Endothelial cell of umbilical vein (primary cell): Measurements from ENCODE around the gene JARID2. TPM values are rescaled to one million over a fixed set of nuclear protein-coding genes. Genes with fewer than 3 reads are reported as not detected.

Source experiments
- BruUV-seq: library from RNA; stranded (reverse); fragments of 400-500 nt; replicated peaks from 2 replicates; lab custom pipeline; 2021; lab: Mats Ljungman, UMichigan
- CTCF ChIA-PET: fragments of 300-600, 350-600 bp; sonication (Branson Sonifier 250); formaldehyde crosslinking; loops from one replicate; lab custom pipeline; 2021; ENCODE audit warnings: antibody characterized with exemption, inconsistent platforms; lab: Charles Lee
- POLR2A ChIA-PET: fragments of 300-600, 350-600 bp; sonication (Branson Sonifier 250); formaldehyde crosslinking; loops from one replicate; lab custom pipeline; 2021; ENCODE audit warnings: antibody characterized with exemption, inconsistent platforms; lab: Charles Lee
- DNase-seq: peaks from one replicate; pipeline ENCODE4 v3.0.0-alpha.2; 2011; ENCODE audit warnings: low read depth, low spot score
- FAIRE-seq: peaks from 2 replicates; lab custom pipeline; 2011; peaks lifted over from hg19 to GRCh38; lab: Jason Lieb, UNC
- H2AFZ ChIP-seq: 2 replicates; pipeline ENCODE4 v1.6.0; 2012; ENCODE audit warnings: low read depth, low read length, control low read depth, inconsistent platforms
- H3K27ac ChIP-seq: 2 replicates; pipeline ENCODE4 v1.5.1; 2011; ENCODE audit warnings: low read depth, mild to moderate bottlenecking, control low read depth, low read length, moderate library complexity; ENCODE audit not compliant: insufficient read depth
- H3K27me3 ChIP-seq, 2 experiments: 2 replicates each; pipeline versions ENCODE4 v1.6.0 to v1.6.1; 2011; ENCODE audit warnings: low read length in 2 of 2, mixed read lengths in 1 of 2; ENCODE audit not compliant: control insufficient read depth in 2 of 2, insufficient read depth in 2 of 2
- H3K36me3 ChIP-seq, 2 experiments: 2 replicates in 1 of 2; 3 replicates in 1 of 2; pipeline ENCODE4 v1.5.1; 2011; ENCODE audit warnings: low read length in 2 of 2, mild to moderate bottlenecking in 1 of 2, moderate library complexity in 1 of 2; ENCODE audit not compliant: control insufficient read depth in 2 of 2, insufficient read depth in 2 of 2; ENCODE audit errors: extremely low read depth in 1 of 2
- H3K4me1 ChIP-seq: 3 replicates; pipeline ENCODE4 v1.5.1; 2011; ENCODE audit warnings: mild to moderate bottlenecking, low read length; ENCODE audit not compliant: control insufficient read depth, insufficient read depth; ENCODE audit errors: extremely low read depth
- H3K4me2 ChIP-seq: 2 replicates; pipeline ENCODE4 v1.6.1; 2011; ENCODE audit warnings: low read length, control low read depth, mixed read lengths; ENCODE audit not compliant: insufficient read depth
- H3K4me3 ChIP-seq, 3 experiments: fragments of 200-600 bp in 1 of 3; sonication (generic), shearing (Covaris generic) in 1 of 3; replicated peaks in 1 of 3; 2 replicates each; pipeline ENCODE4 v1.5.1; 2011 to 2016; ENCODE audit warnings: control low read depth in 3 of 3, low read length in 3 of 3, mild to moderate bottlenecking in 2 of 3, inconsistent platforms in 1 of 3, low read depth in 1 of 3, moderate library complexity in 1 of 3; ENCODE audit not compliant: insufficient read depth in 1 of 3
- H3K79me2 ChIP-seq: 2 replicates; pipeline ENCODE4 v1.6.0; 2012; ENCODE audit warnings: low read length, inconsistent platforms; ENCODE audit not compliant: control insufficient read depth, insufficient read depth
- H3K9ac ChIP-seq: replicated peaks from 2 replicates; pipeline ENCODE3; 2011; ENCODE audit warnings: low read length, control low read depth; ENCODE audit not compliant: insufficient read depth; ENCODE audit errors: extremely low read depth
- H3K9me1 ChIP-seq: replicated peaks from 3 replicates; pipeline ENCODE4 v1.6.0; 2011; ENCODE audit warnings: mild to moderate bottlenecking, low read length; ENCODE audit not compliant: control insufficient read depth, insufficient read depth; ENCODE audit errors: extremely low read depth
- H3K9me3 ChIP-seq: replicated peaks from 2 replicates; pipeline ENCODE4 v1.5.1; 2012; ENCODE audit warnings: low read length, inconsistent platforms; ENCODE audit not compliant: control insufficient read depth, insufficient read depth
- H4K20me1 ChIP-seq: replicated peaks from 2 replicates; pipeline ENCODE3; 2011; ENCODE audit warnings: mild to moderate bottlenecking, low read length; ENCODE audit not compliant: control insufficient read depth, insufficient read depth; ENCODE audit errors: extremely low read depth
- EZH2 ChIP-seq: IDR thresholded peaks from 2 replicates; pipeline ENCODE4 v1.6.1; 2012; ENCODE audit warnings: borderline replicate concordance, low read depth, mild to moderate bottlenecking, moderate library complexity, low read length, inconsistent platforms; ENCODE audit not compliant: severe bottlenecking
- FOS ChIP-seq: IDR thresholded peaks from 2 replicates; pipeline ENCODE4 v1.6.1; 2011; ENCODE audit warnings: mild to moderate bottlenecking, low read length, moderate library complexity, borderline replicate concordance; ENCODE audit not compliant: insufficient read depth
- GATA2 ChIP-seq: IDR thresholded peaks from 2 replicates; pipeline ENCODE4 v1.7.0; 2011; ENCODE audit warnings: low read depth, mild to moderate bottlenecking, moderate library complexity, mixed read lengths, low read length; ENCODE audit not compliant: insufficient read length, insufficient read depth
- JUN ChIP-seq: IDR thresholded peaks from 2 replicates; pipeline ENCODE4 v1.6.1; 2011; ENCODE audit warnings: borderline replicate concordance, low read depth; ENCODE audit not compliant: insufficient read length, insufficient read depth
- MYC ChIP-seq: IDR thresholded peaks from one replicate; pipeline ENCODE4 v1.6.1; 2011; ENCODE audit warnings: mild to moderate bottlenecking, low read depth, low read length
- POLR2A ChIP-seq: IDR thresholded peaks from 2 replicates; pipeline ENCODE4 v1.6.1; 2012; ENCODE audit warnings: low read depth, mild to moderate bottlenecking, control low read depth, low read length
- POLR2AphosphoS5 ChIP-seq: IDR thresholded peaks from 2 replicates; pipeline ENCODE4 v1.6.1; 2012; ENCODE audit warnings: low read depth, mild to moderate bottlenecking, control low read depth, low read length, moderate library complexity; ENCODE audit not compliant: insufficient read depth
- dilution Hi-C: fragments of 300-500 bp; cut with MboI; formaldehyde crosslinking; loops from one replicate; pipeline ENCODE4 v1.15.0; 2019; ENCODE audit warnings: low sequenced_read_pairs; ENCODE audit not compliant: extremely low pct_ligation_motif_present
- intact Hi-C: fragments of 100-400 bp; cut with micrococcal nuclease; formaldehyde crosslinking; loops from one replicate; pipeline ENCODE4 v1.10.0; 2022
- polyA plus RNA-seq, 4 experiments: library from polyadenylated mRNA; depleted of rRNA in 3 of 4; stranded (reverse) in 3 of 4; unstranded in 1 of 4; fragments of >200 nt; gene quantifications; 2 replicates each; pipeline versions ENCODE4 v1.2.1 to v1.2.3, GENCODE V29; 2011 to 2012; ENCODE audit warnings: missing spikeins in 1 of 4
- total RNA-seq: library from RNA; stranded (reverse); gene quantifications from 2 replicates; pipeline ENCODE4 v1.2.3, GENCODE V29; 2021
- TF ChIP-seq, protein P1 (sequence below): IDR thresholded peaks from 2 replicates; pipeline ENCODE4 v1.6.1; 2011; ENCODE audit not compliant: insufficient read depth, insufficient read length
- TF ChIP-seq, protein P2 (sequence below), 2 donors: IDR thresholded peaks; 1 replicate in 1 of 2; 2 replicates in 1 of 2; pipeline ENCODE4 v1.5.1; 2011; ENCODE audit warnings: low read length in 2 of 2, mild to moderate bottlenecking in 2 of 2, moderate library complexity in 2 of 2, control low read depth in 1 of 2, inconsistent platforms in 1 of 2, low read depth in 1 of 2; ENCODE audit not compliant: insufficient read depth in 1 of 2; ENCODE audit errors: extremely low read depth in 1 of 2

JARID2 gene
- total and polyA plus RNA-seq, 2 donors (not counting 3 experiments of a cell fraction or from before 2014, with no cell fraction given) = 2.9 to 10.6 TPM

DNA sequence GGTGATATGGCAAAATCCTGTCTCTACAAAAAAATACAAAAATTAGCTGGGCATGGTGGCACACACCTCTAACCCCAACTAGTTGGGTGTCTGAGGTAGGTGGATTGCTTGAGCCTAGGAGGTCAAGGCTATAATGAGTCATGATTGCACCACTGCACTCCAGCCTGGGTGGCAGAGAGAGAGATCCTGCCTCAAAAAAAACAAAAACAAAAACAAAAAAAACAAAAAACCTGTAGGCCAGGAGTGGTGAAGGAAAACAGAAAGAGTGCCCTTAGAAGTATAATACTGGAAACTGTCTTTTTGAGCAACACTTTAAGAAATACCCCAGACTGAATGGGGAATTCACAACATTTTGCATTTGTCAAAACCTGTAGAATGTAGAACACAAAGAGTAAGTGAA, 85.3 kb downstream of the JARID2 start:
- no peak overlapping the region for H2AFZ ChIP-seq
- FAIRE-seq (no peak), DNase-seq (no peak)
- H3K4me2 ChIP-seq = no peak overlapping the region
- no peak overlapping the region for H3K9ac ChIP-seq
- BruUV-seq = no TSS peak
- no peaks in the 10 kb centered on the region for H3K9me3 ChIP-seq
- TF ChIP-seq FOS = no peak
- TF ChIP-seq GATA2 = no peak
- TF ChIP-seq JUN = no peak
- TF ChIP-seq, protein P1, sequence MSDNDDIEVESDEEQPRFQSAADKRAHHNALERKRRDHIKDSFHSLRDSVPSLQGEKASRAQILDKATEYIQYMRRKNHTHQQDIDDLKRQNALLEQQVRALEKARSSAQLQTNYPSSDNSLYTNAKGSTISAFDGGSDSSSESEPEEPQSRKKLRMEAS = no peak
- TF ChIP-seq, protein P2, sequence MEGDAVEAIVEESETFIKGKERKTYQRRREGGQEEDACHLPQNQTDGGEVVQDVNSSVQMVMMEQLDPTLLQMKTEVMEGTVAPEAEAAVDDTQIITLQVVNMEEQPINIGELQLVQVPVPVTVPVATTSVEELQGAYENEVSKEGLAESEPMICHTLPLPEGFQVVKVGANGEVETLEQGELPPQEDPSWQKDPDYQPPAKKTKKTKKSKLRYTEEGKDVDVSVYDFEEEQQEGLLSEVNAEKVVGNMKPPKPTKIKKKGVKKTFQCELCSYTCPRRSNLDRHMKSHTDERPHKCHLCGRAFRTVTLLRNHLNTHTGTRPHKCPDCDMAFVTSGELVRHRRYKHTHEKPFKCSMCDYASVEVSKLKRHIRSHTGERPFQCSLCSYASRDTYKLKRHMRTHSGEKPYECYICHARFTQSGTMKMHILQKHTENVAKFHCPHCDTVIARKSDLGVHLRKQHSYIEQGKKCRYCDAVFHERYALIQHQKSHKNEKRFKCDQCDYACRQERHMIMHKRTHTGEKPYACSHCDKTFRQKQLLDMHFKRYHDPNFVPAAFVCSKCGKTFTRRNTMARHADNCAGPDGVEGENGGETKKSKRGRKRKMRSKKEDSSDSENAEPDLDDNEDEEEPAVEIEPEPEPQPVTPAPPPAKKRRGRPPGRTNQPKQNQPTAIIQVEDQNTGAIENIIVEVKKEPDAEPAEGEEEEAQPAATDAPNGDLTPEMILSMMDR (IDR thresholded peaks at IDR 0.05; ENCODE audit: extremely low read depth in 1 of 2, insufficient read depth in 1 of 2, low read depth in 1 of 2, low read length in 2 of 2) = no peak
- no peak for TF ChIP-seq MYC
- no peak for TF ChIP-seq POLR2A
- TF ChIP-seq EZH2 = no peak
- no peak for TF ChIP-seq POLR2AphosphoS5
- POLR2A ChIA-PET = no interaction called here
- H3K4me1 ChIP-seq = peaks cover 4% of the 10 kb centered on the region
- H3K4me3 ChIP-seq = no peak overlapping the region
- CTCF ChIA-PET = no interaction called here
- intact Hi-C loops (no loop called here), dilution Hi-C loops (no loop called here)
- no peaks in the 10 kb centered on the region for H3K9me1 ChIP-seq
- no peaks in the 10 kb centered on the region for H3K79me2 ChIP-seq
- H3K27ac ChIP-seq = no peak overlapping the region
- H3K27me3 ChIP-seq = no peaks in the 10 kb centered on the region
- H3K36me3 ChIP-seq = no peaks in the 10 kb centered on the region
- H4K20me1 ChIP-seq = no peaks in the 10 kb centered on the region
